Midbrain (tissue), 1 donor: ENCODE data around the gene ZNF397.

Experiments
- DNase-seq: peaks from one replicate; lab custom pipeline; 2025; lab: John Stamatoyannopoulos, UW

Gene ZNF397

DNA sequence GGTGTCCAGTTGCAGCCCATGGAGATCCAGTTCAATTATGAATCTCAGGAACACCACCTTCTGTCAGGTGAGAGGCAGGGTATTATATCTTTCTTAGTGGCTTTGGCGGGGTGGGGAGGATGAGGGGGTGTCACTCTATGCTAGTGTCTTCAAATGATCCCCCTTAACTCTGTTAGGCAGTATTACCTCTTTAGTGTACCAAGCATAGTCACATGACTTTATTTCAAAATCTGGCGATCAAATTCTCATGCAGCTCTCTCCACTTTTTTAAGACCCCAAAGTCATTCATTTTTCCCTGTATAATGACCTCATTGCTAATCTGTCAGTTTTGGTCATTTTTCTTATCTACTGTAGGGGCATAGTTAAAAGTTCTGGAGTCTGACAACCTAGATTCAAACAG is 50.3 kb downstream of the ZNF397 start:
- no peak for DNase-seq

DNA sequence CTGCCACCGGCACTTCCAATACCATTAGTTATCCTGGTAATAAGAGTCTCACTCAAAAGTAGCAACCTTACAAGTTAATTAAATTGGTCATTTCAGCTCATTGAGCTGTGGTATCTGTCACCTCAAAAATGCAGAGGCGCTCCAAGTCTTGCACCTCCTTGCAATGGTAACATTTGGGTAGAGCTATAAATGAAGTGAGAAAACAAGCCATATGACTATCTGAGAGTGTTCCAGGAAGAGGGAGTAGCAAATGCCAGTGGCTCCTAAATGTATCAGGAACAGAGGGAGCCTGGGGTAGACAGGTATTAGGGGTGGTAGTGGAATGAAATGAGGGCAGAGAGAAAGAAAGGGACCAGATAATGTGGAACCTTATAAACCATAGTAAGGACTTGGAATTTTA is 55.2 kb downstream of the ZNF397 start:
- no peak for DNase-seq

DNA sequence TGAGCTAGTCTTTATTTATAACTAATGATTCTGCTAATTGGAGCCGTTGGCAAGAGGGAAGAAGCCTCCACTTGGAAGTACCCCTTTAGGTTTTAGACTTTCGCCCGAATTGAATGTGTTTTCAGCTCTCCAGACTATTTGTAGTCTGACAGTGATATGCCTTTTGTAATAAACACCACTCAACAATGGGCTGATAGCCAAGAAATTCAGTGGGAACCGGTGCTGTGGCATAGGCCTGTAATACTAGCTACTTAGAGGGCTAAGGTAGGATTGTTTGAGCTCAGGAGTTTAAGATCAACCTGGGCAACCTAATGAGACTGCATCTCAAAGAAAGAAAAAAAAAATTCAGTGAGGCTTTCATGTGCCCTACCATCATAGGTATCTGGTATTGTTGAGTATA is 62.8 kb downstream of the ZNF397 start:
- DNase-seq = no peak

DNA sequence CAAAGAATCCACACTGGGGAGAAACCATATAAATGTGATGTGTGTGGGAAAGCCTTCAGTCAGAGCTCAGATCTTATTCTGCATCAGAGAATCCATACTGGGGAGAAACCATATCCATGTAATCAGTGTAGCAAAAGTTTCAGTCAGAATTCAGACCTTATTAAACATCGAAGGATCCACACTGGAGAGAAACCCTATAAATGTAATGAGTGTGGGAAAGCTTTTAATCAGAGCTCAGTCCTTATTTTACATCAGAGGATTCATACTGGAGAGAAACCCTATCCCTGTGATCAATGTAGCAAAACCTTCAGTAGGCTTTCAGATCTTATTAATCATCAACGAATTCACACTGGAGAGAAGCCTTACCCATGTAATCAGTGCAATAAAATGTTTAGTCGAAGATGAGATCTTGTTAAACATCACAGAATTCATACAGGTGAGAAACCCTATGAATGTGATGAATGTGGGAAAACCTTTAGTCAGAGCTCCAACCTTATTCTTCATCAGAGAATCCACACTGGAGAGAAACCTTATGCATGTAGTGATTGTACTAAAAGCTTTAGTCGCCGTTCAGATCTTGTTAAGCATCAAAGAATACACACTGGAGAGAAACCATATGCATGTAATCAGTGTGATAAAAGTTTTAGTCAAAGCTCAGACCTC is 65.9 kb downstream of the ZNF397 start:
- DNase-seq = no peak
